ENCODE measurements around the gene AGT. TPM values are rescaled to one million over a fixed set of nuclear protein-coding genes. Genes with fewer than 3 reads are reported as not detected.

Gene AGT
- total RNA-seq, 1 experiment from 2014 or later, result 0.93 TPM

DNA sequence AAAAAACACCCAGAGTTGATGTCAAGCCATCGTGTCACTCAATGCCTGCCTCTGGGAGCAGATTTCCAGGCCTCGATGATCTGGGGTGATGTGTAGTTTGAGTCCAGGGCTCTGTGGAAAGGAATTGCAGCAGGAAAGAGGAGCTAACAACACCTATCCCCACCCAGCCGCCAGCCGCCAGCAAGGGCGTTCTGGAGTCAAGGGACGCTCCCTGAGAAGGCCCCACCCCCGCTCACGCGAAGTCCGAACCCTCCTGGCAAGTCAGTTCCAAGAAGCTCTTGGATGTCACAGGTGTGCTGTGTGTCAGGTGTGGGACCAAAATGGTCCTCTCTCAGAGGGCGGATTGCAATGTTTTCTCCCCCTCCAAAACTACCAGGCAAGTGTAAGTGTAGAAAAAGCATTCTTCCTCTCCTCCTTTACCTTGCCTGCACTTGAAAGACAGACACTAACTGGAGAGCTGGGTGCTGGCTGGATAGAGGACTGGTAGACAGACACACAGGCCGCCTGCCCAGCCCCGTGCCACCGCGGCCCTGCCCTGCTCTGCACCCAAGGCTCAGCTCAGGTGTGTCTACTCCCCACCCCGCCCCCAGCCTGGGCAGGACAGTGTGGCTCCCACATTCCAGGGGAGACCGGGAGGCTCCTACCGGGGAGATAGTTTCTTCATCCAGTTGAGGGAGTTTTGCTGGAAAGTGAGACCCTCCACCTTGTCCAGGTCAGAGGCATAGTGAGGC, 8.5 kb downstream of the AGT start:
- Histone ChIP-seq H3K9me3 (ENCODE audit: control insufficient read depth in 1 of 2, insufficient read depth in 1 of 2, low read depth in 1 of 2, low read length in 2 of 2) (no peaks in the 10 kb centered on the region), H3K9me2 (ENCODE audit: insufficient read depth) (no peaks in the 10 kb centered on the region), H3K4me3 (replicated peaks in 1 of 2; ENCODE audit: low read depth in 1 of 2, low read length in 2 of 2) (no peak overlapping the region), H3K4me2 (ENCODE audit: low read length) (no peak overlapping the region), H3K27me3 (ENCODE audit: insufficient read depth, low read length) (0 out of 2 replicates have a peak, but pooled peaks cover 3% of the 10 kb centered on the region), H2AFZ (ENCODE audit: low read depth, low read length, poor library complexity, severe bottlenecking) (no peak overlapping the region), H3K4me1 (ENCODE audit: control insufficient read depth in 1 of 2, insufficient read depth in 2 of 2, low read length in 2 of 2) (peaks cover 14 to 16% of the 10 kb centered on the region in 2 experiments), H3K27ac (ENCODE audit: low read depth, low read length) (no peak overlapping the region), H4K20me1 (ENCODE audit: insufficient read depth) (no peaks in the 10 kb centered on the region), H3K79me2 (ENCODE audit: insufficient read depth, low read length) (no peaks in the 10 kb centered on the region), H3K9ac (ENCODE audit: low read length) (no peak overlapping the region), H3K36me3 (ENCODE audit: control insufficient read depth in 1 of 2, insufficient read depth in 2 of 2, low read length in 2 of 2) (no peaks in the 10 kb centered on the region)
- intact Hi-C loops (cut with micrococcal nuclease), result no loop called here
- no TSS peak for BruUV-seq (replicated peaks)
- DNase-seq (ENCODE audit: low read depth, low spot score) (no peak), ATAC-seq (no peak)
- no peak for TF ChIP-seq JUND (IDR thresholded peaks at IDR 0.05)
- TF ChIP-seq POLR2A (IDR thresholded peaks at IDR 0.05; ENCODE audit: borderline replicate concordance, extremely low read depth, insufficient read depth, insufficient read length), result no peak
- TF ChIP-seq, protein P1, sequence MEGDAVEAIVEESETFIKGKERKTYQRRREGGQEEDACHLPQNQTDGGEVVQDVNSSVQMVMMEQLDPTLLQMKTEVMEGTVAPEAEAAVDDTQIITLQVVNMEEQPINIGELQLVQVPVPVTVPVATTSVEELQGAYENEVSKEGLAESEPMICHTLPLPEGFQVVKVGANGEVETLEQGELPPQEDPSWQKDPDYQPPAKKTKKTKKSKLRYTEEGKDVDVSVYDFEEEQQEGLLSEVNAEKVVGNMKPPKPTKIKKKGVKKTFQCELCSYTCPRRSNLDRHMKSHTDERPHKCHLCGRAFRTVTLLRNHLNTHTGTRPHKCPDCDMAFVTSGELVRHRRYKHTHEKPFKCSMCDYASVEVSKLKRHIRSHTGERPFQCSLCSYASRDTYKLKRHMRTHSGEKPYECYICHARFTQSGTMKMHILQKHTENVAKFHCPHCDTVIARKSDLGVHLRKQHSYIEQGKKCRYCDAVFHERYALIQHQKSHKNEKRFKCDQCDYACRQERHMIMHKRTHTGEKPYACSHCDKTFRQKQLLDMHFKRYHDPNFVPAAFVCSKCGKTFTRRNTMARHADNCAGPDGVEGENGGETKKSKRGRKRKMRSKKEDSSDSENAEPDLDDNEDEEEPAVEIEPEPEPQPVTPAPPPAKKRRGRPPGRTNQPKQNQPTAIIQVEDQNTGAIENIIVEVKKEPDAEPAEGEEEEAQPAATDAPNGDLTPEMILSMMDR (IDR thresholded peaks at IDR 0.05 in 2 of 3, conservative IDR thresholded peaks at IDR 0.05 in 1 of 3; ENCODE audit: borderline replicate concordance in 1 of 3, insufficient read depth in 1 of 3, low read depth in 2 of 3, low read length in 2 of 3), result no peak
- TF ChIP-seq, protein P2, sequence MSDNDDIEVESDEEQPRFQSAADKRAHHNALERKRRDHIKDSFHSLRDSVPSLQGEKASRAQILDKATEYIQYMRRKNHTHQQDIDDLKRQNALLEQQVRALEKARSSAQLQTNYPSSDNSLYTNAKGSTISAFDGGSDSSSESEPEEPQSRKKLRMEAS (IDR thresholded peaks at IDR 0.05), result no peak
- no peak for TF ChIP-seq ATF3 (IDR thresholded peaks at IDR 0.05)
- TF ChIP-seq SIN3A (IDR thresholded peaks at IDR 0.05; ENCODE audit: low read depth), result no peak
- TF ChIP-seq EZH2phosphoT487 (IDR thresholded peaks at IDR 0.05; ENCODE audit: borderline replicate concordance), result no peak
- RAD21 ChIA-PET (ENCODE audit: low non-redundant PET in 1 of 2, low total read pairs in 2 of 2, uncharacterized antibody in 2 of 2, unreplicated experiment in 2 of 2), result no interaction called here
- CTCF ChIA-PET, result no interaction called here
- POLR2A ChIA-PET, result no interaction called here
